Upper lobe of right lung (tissue), 1 donor: ENCODE measurements around the gene SOX12. TPM values are rescaled to one million over a fixed set of nuclear protein-coding genes. Genes with fewer than 3 reads are reported as not detected.

ENCODE experiments used
- ATAC-seq: fragments of 200-7000 bp; cut with Tn5 transposase; one replicate; pipeline ENCODE4 v1.9.1; 2020; ENCODE audit warnings: mild to moderate bottlenecking, moderate library complexity
- DNase-seq: peaks from one replicate; pipeline ENCODE4 v3.0.0-alpha.2; 2020
- H3K27ac ChIP-seq: fragments of 200-600 bp; one replicate; pipeline ENCODE4 v1.8.0; 2022
- H3K27me3 ChIP-seq: fragments of 200-600 bp; one replicate; pipeline ENCODE4 v1.8.0; 2022; ENCODE audit warnings: mild to moderate bottlenecking
- H3K36me3 ChIP-seq: fragments of 200-600 bp; one replicate; pipeline ENCODE4 v1.8.0; 2022
- H3K4me1 ChIP-seq: fragments of 200-600 bp; one replicate; pipeline ENCODE4 v1.8.0; 2022
- H3K4me3 ChIP-seq: fragments of 200-600 bp; one replicate; pipeline ENCODE4 v1.8.0; 2022; ENCODE audit warnings: mild to moderate bottlenecking
- H3K9me3 ChIP-seq: fragments of 200-600 bp; one replicate; pipeline ENCODE4 v1.8.0; 2022
- intact Hi-C: fragments of 100-400 bp; cut with DNase I; formaldehyde crosslinking; loops from one replicate; pipeline ENCODE4 v1.11.0; 2022
- total RNA-seq: library from RNA; stranded (reverse); fragmentation: NEBNext Ultra II Directional; extraction: Animal tissue kit (Norgen Biotek cat#: 25700); gene quantifications from one replicate; pipeline ENCODE4 v1.2.1, GENCODE V29; 2021
- TF ChIP-seq, protein P1 (sequence below): fragments of 200-600 bp; IDR thresholded peaks from one replicate; pipeline ENCODE4 v1.8.0; 2022; ENCODE audit warnings: antibody characterized with exemption
- donor health status: DM: no; HTN: yes; CAD: no; lungs with severe emphysema.

SOX12 gene
- total RNA-seq, 1 donor from 2014 or later, result 8.4 TPM

DNA sequence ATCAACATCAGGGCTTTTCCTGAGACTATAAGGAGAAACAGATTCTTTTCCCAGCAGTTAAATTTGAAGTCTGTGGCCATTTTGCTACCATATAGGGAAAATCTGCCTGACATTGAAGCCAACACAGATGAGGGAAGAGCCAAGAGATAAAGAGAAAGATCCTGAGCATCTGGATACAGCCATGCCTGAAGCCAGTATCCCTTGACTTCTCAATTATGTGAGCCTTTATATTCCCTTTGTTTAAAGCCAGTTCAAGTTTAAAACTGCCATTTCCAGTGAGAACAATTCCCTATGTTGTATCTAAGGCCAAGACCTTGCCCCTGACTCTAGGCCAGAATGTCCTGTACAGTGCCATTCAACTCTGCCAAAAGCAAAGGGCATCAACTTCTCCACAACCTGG lies 17.8 kb downstream of the SOX12 start:
- Histone ChIP-seq H3K4me3 (no peak overlapping the region), H3K4me1 (no peaks in the 10 kb centered on the region), H3K9me3 (no peaks in the 10 kb centered on the region), H3K27me3 (no peaks in the 10 kb centered on the region), H3K36me3 (no peaks in the 10 kb centered on the region), H3K27ac (no peak overlapping the region)
- DNase-seq (no peak), ATAC-seq (no peak)
- TF ChIP-seq, protein P1, sequence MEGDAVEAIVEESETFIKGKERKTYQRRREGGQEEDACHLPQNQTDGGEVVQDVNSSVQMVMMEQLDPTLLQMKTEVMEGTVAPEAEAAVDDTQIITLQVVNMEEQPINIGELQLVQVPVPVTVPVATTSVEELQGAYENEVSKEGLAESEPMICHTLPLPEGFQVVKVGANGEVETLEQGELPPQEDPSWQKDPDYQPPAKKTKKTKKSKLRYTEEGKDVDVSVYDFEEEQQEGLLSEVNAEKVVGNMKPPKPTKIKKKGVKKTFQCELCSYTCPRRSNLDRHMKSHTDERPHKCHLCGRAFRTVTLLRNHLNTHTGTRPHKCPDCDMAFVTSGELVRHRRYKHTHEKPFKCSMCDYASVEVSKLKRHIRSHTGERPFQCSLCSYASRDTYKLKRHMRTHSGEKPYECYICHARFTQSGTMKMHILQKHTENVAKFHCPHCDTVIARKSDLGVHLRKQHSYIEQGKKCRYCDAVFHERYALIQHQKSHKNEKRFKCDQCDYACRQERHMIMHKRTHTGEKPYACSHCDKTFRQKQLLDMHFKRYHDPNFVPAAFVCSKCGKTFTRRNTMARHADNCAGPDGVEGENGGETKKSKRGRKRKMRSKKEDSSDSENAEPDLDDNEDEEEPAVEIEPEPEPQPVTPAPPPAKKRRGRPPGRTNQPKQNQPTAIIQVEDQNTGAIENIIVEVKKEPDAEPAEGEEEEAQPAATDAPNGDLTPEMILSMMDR, result no peak
- intact Hi-C loops, result no loop called here

DNA sequence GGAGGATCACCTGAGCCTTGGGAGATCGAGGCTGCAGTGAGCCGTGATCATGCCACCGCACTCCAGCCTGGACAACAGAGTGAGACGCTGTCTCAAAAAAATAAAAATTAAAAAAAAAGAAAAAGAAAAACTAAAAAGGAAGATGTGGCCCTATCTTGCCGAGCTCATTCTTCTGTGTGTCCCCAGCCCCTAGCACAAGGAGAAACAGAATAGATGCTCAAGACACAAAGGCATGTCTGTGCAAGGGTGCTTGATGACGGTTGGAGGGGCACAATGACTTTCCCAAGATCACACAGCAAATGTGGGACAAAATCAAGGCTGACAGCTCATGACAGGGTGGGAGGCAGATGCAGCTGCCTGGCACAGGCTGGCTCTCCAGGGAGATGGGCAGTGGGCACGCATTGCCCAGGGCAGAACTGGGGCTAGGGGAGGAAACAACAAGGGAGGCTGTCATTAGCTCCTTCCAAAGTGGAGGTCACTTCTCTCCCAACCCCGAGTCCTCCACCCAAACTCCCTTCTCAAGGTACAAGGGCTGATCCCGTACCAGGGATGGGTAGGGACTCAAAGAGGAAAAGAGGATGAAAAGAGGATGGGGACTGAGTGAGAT lies 20.8 kb downstream of the SOX12 start:
- no peaks in the 10 kb centered on the region for H3K36me3 ChIP-seq
- H3K4me3 ChIP-seq, result peak overlapping the region; percentile 79
- peak overlapping the region; percentile 80 for H3K27ac ChIP-seq
- intact Hi-C loops, result no loop called here
- DNase-seq (no peak), ATAC-seq (no peak)
- TF ChIP-seq, protein P1, result no peak
- H3K9me3 ChIP-seq, result no peaks in the 10 kb centered on the region
- peaks cover 3% of the 10 kb centered on the region for H3K4me1 ChIP-seq
- no peaks in the 10 kb centered on the region for H3K27me3 ChIP-seq

- no peaks in the 10 kb centered on the region for H3K9me3 ChIP-seq
- H3K4me3 ChIP-seq, result peak within 1 kb of the TSS; percentile 79
- H3K36me3 ChIP-seq, result no peaks in the 10 kb centered on the region
- H3K27ac ChIP-seq, result peak within 1 kb of the TSS; percentile 80
- TF ChIP-seq, protein P1, result no peak
- DNase-seq (peak; percentile 83), ATAC-seq (peak; percentile 70)
- no peaks in the 10 kb centered on the region for H3K27me3 ChIP-seq
- H3K4me1 ChIP-seq, result peaks cover 3% of the 10 kb centered on the region
- intact Hi-C loops, result no loop called here
Observed at GRCh38 chr20:346640-347316, 21.4 kb downstream of the SOX12 start, which contains the start of gene NRSN2. NRSN2 (plus strand) TSS chr20:347111; CDS start chr20:349644, 2,533 bp downstream.

GRCh38 chr20:347317-347639 lies 21.9 kb downstream of the SOX12 start:
- Histone ChIP-seq H3K9me3 (no peaks in the 10 kb centered on the region), H3K4me1 (peaks cover 3% of the 10 kb centered on the region), H3K36me3 (no peaks in the 10 kb centered on the region), H3K27me3 (no peaks in the 10 kb centered on the region), H3K27ac (peak overlapping the region; percentile 80), H3K4me3 (peak overlapping the region; percentile 79)
- DNase-seq (no peak), ATAC-seq (no peak)
- TF ChIP-seq, protein P1, result no peak
- intact Hi-C loops, result no loop called here

- DNase-seq, result peak; percentile 94
- intact Hi-C loops, result no loop called here
- Histone ChIP-seq H3K27ac (peak overlapping the region; percentile 80), H3K4me3 (peak overlapping the region; percentile 79), H3K4me1 (peaks cover 3% of the 10 kb centered on the region), H3K9me3 (no peaks in the 10 kb centered on the region), H3K27me3 (no peaks in the 10 kb centered on the region), H3K36me3 (no peaks in the 10 kb centered on the region)
- peak; percentile 90 for ATAC-seq
- TF ChIP-seq, protein P1, result no peak
Observed at GRCh38 chr20:347640-348484, 22.5 kb downstream of the SOX12 start.
